Measurements from ENCODE around the gene CACNG1. TPM values are rescaled to one million over a fixed set of nuclear protein-coding genes. Genes with fewer than 3 reads are reported as not detected.

CACNG1 gene
- total RNA-seq, 1 donor from 2014 or later: not detected

DNA sequence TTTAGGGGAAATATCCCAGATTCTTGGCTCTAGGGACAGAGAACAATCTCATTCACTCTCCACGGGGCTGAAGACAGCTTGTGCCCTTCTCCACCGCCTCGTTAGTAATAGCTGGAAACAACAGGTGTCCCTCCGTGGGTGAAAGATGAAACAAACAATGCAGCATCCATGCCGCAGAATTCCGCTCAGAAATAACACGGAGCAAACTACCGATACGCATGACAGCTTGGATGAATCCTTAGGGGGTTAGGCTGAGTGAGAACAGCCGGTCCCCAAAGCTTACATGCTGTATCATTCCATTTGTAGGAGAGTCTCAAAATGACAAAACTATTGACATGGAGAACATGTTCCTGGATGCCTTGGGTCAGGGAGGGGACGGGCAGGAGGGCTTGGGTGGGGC is 29.4 kb upstream of the CACNG1 start:
- Mint-ChIP-seq H3K4me1 (ENCODE audit: unreplicated experiment) (peaks cover 4% of the 10 kb centered on the region), H3K4me3 (ENCODE audit: unreplicated experiment) (no peak overlapping the region), H3K27ac (ENCODE audit: unreplicated experiment) (no peak overlapping the region), H3K27me3 (ENCODE audit: unreplicated experiment) (peaks cover 4% of the 10 kb centered on the region), H3K9me3 (ENCODE audit: unreplicated experiment) (no peaks in the 10 kb centered on the region), H3K36me3 (ENCODE audit: low read depth, unreplicated experiment) (no peaks in the 10 kb centered on the region)
- TF ChIP-seq CTCF (IDR thresholded peaks at IDR 0.05; ENCODE audit: unreplicated experiment): no peak
- DNase-seq (ENCODE audit: low spot score): no peak

GRCh38 chr17:67016039-67016762 is 28.2 kb upstream of the CACNG1 start:
- peaks cover 4% of the 10 kb centered on the region for H3K4me1 Mint-ChIP-seq (ENCODE audit: unreplicated experiment)
- H3K27ac Mint-ChIP-seq (ENCODE audit: unreplicated experiment): no peak overlapping the region
- TF ChIP-seq CTCF (IDR thresholded peaks at IDR 0.05; ENCODE audit: unreplicated experiment): no peak
- DNase-seq (ENCODE audit: low spot score): no peak
- no peaks in the 10 kb centered on the region for H3K9me3 Mint-ChIP-seq (ENCODE audit: unreplicated experiment)
- no peak overlapping the region for H3K4me3 Mint-ChIP-seq (ENCODE audit: unreplicated experiment)
- H3K27me3 Mint-ChIP-seq (ENCODE audit: unreplicated experiment): peaks cover 4% of the 10 kb centered on the region
- H3K36me3 Mint-ChIP-seq (ENCODE audit: low read depth, unreplicated experiment): no peaks in the 10 kb centered on the region

DNA sequence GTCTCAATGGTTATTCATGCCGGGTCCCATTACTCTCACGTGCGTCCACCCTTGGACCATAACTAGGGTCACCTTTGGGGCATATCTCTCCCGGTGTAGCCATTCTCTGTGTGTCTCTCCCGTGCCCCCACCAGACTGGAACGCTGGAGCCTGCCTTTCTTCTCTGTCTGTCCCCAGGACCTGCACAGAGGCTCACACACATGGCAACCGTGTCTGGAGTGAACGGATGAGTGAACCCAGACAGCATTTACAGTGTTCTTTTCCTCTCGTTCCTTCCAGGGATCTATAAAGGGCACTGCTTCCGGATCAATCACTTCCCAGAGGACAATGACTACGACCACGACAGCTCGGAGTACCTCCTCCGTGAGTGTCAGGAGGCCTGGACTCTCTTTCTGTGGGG is 26.4 kb upstream of the CACNG1 start:
- peaks cover 4% of the 10 kb centered on the region for H3K4me1 Mint-ChIP-seq (ENCODE audit: unreplicated experiment)
- H3K36me3 Mint-ChIP-seq (ENCODE audit: low read depth, unreplicated experiment): no peaks in the 10 kb centered on the region
- no peak for DNase-seq (ENCODE audit: low spot score)
- peaks cover 5% of the 10 kb centered on the region for H3K27me3 Mint-ChIP-seq (ENCODE audit: unreplicated experiment)
- H3K4me3 Mint-ChIP-seq (ENCODE audit: unreplicated experiment): peak overlapping the region; percentile 11
- TF ChIP-seq CTCF (IDR thresholded peaks at IDR 0.05; ENCODE audit: unreplicated experiment): no peak
- H3K27ac Mint-ChIP-seq (ENCODE audit: unreplicated experiment): no peak overlapping the region
- no peaks in the 10 kb centered on the region for H3K9me3 Mint-ChIP-seq (ENCODE audit: unreplicated experiment)

- no peaks in the 10 kb centered on the region for H3K36me3 Mint-ChIP-seq (ENCODE audit: low read depth, unreplicated experiment)
- no peak overlapping the region for H3K4me3 Mint-ChIP-seq (ENCODE audit: unreplicated experiment)
- peaks cover 5% of the 10 kb centered on the region for H3K27me3 Mint-ChIP-seq (ENCODE audit: unreplicated experiment)
- no peak overlapping the region for H3K27ac Mint-ChIP-seq (ENCODE audit: unreplicated experiment)
- no peaks in the 10 kb centered on the region for H3K9me3 Mint-ChIP-seq (ENCODE audit: unreplicated experiment)
- DNase-seq (ENCODE audit: low spot score): no peak
- peaks cover 4% of the 10 kb centered on the region for H3K4me1 Mint-ChIP-seq (ENCODE audit: unreplicated experiment)
- no peak for TF ChIP-seq CTCF (IDR thresholded peaks at IDR 0.05; ENCODE audit: unreplicated experiment)
Measured at GRCh38 chr17:67018471-67019434, 25.6 kb upstream of the CACNG1 start.

All from endothelial cell (in vitro differentiated cells).